Activated T-cell treated with anti-CD3 and anti-CD28 coated beads, Interleukin-2, amount 50 U/mL, for 24 hours (primary cell): ENCODE data around the gene FOXA3.

Source experiments
- DNase-seq: peaks from one replicate; pipeline ENCODE4 v3.0.0-alpha.2; 2020
- H3K27ac Mint-ChIP-seq: 2 replicates; pipeline ENCODE4 v1.8.0; 2020; ENCODE audit warnings: mild to moderate bottlenecking, mixed read lengths
- H3K27me3 Mint-ChIP-seq: 2 replicates; pipeline ENCODE4 v1.8.0; 2020; ENCODE audit warnings: mixed read lengths
- H3K36me3 Mint-ChIP-seq: 2 replicates; pipeline ENCODE4 v1.8.0; 2020; ENCODE audit warnings: low read depth, mixed read lengths
- H3K4me1 Mint-ChIP-seq: 2 replicates; pipeline ENCODE4 v1.8.0; 2020; ENCODE audit warnings: low read depth, mixed read lengths
- H3K4me3 Mint-ChIP-seq: 2 replicates; pipeline ENCODE4 v1.8.0; 2020; ENCODE audit warnings: mild to moderate bottlenecking, moderate library complexity, mixed read lengths
- H3K9me3 Mint-ChIP-seq: 2 replicates; pipeline ENCODE4 v1.8.0; 2020; ENCODE audit warnings: mixed read lengths

Gene FOXA3

DNA sequence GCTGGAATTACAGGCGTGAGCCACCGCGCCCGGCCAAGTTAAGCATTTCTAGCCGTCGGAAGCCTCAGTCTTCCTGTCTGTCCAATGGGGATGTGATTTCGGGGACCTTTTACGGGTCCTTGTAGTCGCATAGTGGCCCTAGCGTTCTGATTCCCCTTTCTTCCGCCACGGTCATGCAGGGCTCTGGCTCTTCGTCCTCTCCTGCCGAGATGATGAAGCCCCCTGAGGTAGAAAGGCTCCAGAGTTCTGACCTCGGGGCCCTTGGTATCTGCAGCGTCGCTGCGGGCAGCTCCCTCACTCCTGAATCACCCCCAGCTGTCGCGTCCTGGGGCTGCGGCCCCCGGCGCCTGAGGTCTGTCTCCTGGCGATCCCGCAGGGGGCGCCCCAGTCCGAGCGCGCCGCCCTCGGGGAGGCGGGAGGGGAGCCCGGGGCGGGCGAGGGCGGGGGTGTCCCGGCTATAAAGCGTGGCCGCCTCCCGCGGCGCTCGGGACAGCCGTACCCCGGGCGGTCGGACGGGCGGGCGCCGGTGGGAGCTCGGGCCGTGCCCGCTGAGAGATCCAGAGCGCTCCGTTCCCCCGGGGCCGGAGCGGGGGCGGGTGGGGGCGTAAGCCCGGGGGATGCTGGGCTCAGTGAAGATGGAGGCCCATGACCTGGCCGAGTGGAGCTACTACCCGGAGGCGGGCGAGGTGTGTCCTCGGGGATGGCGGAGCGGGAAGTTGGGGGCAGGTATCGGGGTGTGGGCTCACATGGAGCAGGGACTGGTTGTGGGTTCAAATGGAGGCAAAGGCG, at the start of gene FOXA3:
Gene FOXA3, plus strand, starts transcription at position 487 of the 789 bp plus-strand sequence. Its CDS starts 131 bp downstream, at position 618.
- H3K4me3 Mint-ChIP-seq, result peak within 1 kb of the TSS; percentile 97
- peak within 1 kb of the TSS; percentile 98 for H3K27ac Mint-ChIP-seq
- DNase-seq, result peak; percentile 76
- H3K36me3 Mint-ChIP-seq, result peaks cover 32% of the 10 kb centered on the region
- H3K27me3 Mint-ChIP-seq, result peaks cover 26% of the 10 kb centered on the region
- H3K4me1 Mint-ChIP-seq, result peaks cover 26% of the 10 kb centered on the region
- H3K9me3 Mint-ChIP-seq, result no peaks in the 10 kb centered on the region

GRCh38 chr19:45814851-45815480, 49.2 kb upstream of the FOXA3 start, which contains the start of gene RSPH6A:
Gene RSPH6A, minus strand, starts transcription at chr19:45815308. Its CDS starts 132 bp downstream, at chr19:45815176.
- no peak within 1 kb of the TSS for H3K27ac Mint-ChIP-seq
- no peak for DNase-seq
- H3K4me3 Mint-ChIP-seq, result no peak within 1 kb of the TSS
- no peaks in the 10 kb centered on the region for H3K9me3 Mint-ChIP-seq
- H3K36me3 Mint-ChIP-seq, result peaks cover 17% of the 10 kb centered on the region
- H3K4me1 Mint-ChIP-seq, result peaks cover 9% of the 10 kb centered on the region
- H3K27me3 Mint-ChIP-seq, result peaks cover 30% of the 10 kb centered on the region

DNA sequence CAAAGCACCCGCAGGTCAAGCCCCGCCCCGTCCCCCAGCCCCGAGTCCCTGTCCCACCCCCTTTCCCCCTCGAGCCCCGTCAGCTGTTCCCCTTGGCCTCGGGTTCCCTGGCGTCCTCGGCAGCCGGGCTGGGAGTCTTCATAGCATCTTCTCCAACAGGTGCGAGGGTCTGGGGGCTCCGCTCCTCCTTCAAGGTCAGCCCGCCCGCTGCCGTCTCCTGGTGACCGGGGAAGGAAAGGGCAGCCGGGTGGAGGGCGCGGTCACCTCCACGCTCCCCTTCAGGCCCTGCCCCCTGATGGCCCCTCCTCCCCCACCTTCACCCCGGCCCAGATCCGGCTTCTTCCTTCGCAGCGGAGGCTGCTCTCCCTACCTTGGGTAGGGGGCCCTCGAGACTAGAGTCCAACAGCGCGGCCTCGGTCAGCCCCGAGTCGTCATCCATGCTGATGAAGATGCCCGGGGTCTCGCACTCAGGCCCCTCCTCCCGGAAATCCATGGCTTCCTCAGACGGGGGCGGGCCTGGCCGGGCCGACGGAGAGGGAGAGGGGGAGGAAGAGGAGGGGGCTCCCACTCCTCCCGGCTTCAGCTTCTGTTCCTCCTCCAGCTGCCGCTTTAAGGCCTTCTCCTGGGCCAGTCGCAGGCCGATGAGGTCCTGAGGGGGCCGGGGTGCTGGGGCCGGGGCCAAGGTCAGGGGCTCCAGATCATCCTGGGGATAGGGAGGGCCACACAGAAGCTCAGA, 48.5 kb upstream of the FOXA3 start:
- H3K27ac Mint-ChIP-seq, result no peak overlapping the region
- no peaks in the 10 kb centered on the region for H3K9me3 Mint-ChIP-seq
- no peak for DNase-seq
- peaks cover 24% of the 10 kb centered on the region for H3K36me3 Mint-ChIP-seq
- H3K4me3 Mint-ChIP-seq, result no peak overlapping the region
- H3K4me1 Mint-ChIP-seq, result peaks cover 5% of the 10 kb centered on the region
- peaks cover 30% of the 10 kb centered on the region for H3K27me3 Mint-ChIP-seq

GRCh38 chr19:45816236-45817009, 47.7 kb upstream of the FOXA3 start:
- Mint-ChIP-seq H3K27ac (no peak overlapping the region), H3K36me3 (peaks cover 31% of the 10 kb centered on the region), H3K4me1 (peaks cover 5% of the 10 kb centered on the region), H3K27me3 (peaks cover 27% of the 10 kb centered on the region), H3K4me3 (no peak overlapping the region), H3K9me3 (no peaks in the 10 kb centered on the region)
- DNase-seq, result no peak

GRCh38 chr19:45817010-45817724, 47.0 kb upstream of the FOXA3 start:
- Mint-ChIP-seq H3K9me3 (no peaks in the 10 kb centered on the region), H3K27me3 (peaks cover 26% of the 10 kb centered on the region), H3K36me3 (peaks cover 38% of the 10 kb centered on the region), H3K4me1 (peaks cover 5% of the 10 kb centered on the region), H3K4me3 (no peak overlapping the region), H3K27ac (peak overlapping the region; percentile 29)
- DNase-seq, result peak; percentile 97

GRCh38 chr19:45817725-45818301, 46.3 kb upstream of the FOXA3 start:
- Mint-ChIP-seq H3K4me1 (peaks cover 5% of the 10 kb centered on the region), H3K27ac (no peak overlapping the region), H3K36me3 (peaks cover 45% of the 10 kb centered on the region), H3K4me3 (no peak overlapping the region), H3K9me3 (no peaks in the 10 kb centered on the region), H3K27me3 (peaks cover 19% of the 10 kb centered on the region)
- no peak for DNase-seq

- Mint-ChIP-seq H3K4me1 (peaks cover 5% of the 10 kb centered on the region), H3K9me3 (no peaks in the 10 kb centered on the region), H3K27ac (no peak overlapping the region), H3K4me3 (no peak overlapping the region), H3K27me3 (peaks cover 4% of the 10 kb centered on the region), H3K36me3 (peaks cover 64% of the 10 kb centered on the region)
- no peak for DNase-seq
Measured at GRCh38 chr19:45819769-45820168, 44.4 kb upstream of the FOXA3 start.

GRCh38 chr19:45820413-45821102, 43.6 kb upstream of the FOXA3 start:
- no peak for DNase-seq
- Mint-ChIP-seq H3K4me1 (peaks cover 3% of the 10 kb centered on the region), H3K27me3 (peaks cover 2% of the 10 kb centered on the region), H3K36me3 (peaks cover 72% of the 10 kb centered on the region), H3K27ac (no peak overlapping the region), H3K4me3 (no peak overlapping the region), H3K9me3 (no peaks in the 10 kb centered on the region)

DNA sequence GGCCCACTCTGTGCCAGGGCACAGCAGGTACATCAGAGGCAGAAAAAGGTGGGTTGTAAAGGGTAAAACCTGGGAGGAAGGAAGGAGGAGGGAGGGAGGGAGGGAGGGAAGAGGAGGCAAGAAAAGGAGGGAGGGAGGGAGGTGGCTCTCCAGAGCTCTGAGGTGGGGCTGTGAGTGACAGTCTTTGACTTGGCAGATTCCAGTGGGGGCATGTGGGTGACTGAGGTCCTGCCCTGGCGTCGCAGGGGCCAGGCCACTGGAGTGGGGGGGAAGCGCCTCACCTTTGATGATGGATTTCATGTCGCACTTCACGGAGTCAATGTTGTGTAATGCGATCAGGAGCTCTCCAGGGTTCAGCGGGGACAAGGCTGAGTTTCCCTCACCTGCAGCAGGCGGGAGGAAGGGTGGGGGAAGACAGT, 43.0 kb upstream of the FOXA3 start:
- peaks cover 2% of the 10 kb centered on the region for H3K4me1 Mint-ChIP-seq
- H3K9me3 Mint-ChIP-seq, result no peaks in the 10 kb centered on the region
- peaks cover 76% of the 10 kb centered on the region for H3K36me3 Mint-ChIP-seq
- H3K27me3 Mint-ChIP-seq, result no peaks in the 10 kb centered on the region
- DNase-seq, result no peak
- peak overlapping the region; percentile 11 for H3K27ac Mint-ChIP-seq
- H3K4me3 Mint-ChIP-seq, result no peak overlapping the region

DNA sequence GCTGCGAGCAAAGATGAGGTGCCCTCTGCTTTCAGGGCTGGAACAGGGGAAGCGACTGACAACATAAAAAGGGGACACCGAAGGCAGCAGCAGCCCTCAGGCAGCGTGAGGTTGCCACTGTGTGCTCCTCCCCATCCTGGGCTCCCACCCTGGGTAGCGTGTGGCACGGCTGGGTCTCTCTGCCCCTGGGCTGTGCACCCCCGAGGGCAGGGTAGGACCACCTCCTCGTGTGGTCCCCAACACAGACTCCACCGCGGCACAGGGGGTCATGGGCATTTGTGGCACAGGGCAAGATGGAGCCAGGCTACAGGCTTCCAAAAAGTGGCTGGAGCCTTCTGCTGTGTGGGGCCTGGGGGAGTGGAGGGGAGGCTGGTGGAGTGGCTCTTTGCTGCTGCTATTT, 42.6 kb upstream of the FOXA3 start:
- Mint-ChIP-seq H3K9me3 (no peaks in the 10 kb centered on the region), H3K36me3 (peaks cover 78% of the 10 kb centered on the region), H3K4me3 (no peak overlapping the region), H3K27ac (peak overlapping the region; percentile 11), H3K4me1 (peaks cover 2% of the 10 kb centered on the region), H3K27me3 (no peaks in the 10 kb centered on the region)
- no peak for DNase-seq

DNA sequence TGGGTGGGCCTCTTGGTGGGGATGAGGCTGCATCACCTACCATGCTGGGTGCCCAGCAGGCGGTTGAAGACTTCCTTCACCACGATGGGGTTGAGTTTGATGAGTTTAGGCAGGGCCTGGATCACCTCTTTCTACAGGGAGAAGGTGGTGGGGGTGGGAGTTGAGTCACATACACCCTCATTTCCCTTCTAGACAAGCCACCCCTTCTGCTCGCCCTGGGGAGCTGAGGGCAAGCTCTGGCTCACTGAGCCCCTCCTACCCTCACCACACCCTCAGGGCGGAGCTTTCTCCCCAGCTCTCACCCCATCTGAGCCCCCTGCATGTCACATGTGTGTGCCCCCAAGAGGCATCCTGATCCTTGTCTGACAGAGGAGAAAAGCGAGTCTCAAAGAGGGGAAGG, 41.4 kb upstream of the FOXA3 start:
- Mint-ChIP-seq H3K4me1 (no peaks in the 10 kb centered on the region), H3K36me3 (peaks cover 87% of the 10 kb centered on the region), H3K4me3 (no peak overlapping the region), H3K27me3 (no peaks in the 10 kb centered on the region), H3K27ac (no peak overlapping the region), H3K9me3 (no peaks in the 10 kb centered on the region)
- DNase-seq, result no peak

DNA sequence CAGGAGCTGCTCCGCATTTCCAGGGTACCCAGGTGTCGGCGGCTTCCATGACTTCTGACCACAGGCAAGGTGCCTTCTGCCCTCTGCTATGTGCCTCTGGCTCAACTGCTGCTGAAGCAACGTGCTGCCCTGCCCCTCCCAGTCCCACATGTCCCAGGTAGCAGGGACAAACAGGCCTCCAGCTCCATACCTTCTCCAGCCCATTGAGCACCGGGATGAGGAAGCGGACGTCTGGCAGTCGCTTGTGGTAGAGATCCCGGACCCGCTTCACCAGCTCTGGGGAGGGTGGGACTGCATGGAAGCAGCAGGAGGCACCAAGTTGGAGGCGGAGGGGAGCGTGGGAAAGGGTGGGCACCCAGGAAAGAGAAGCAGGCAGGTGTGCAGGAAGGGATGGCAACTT, 40.9 kb upstream of the FOXA3 start:
- Mint-ChIP-seq H3K27ac (no peak overlapping the region), H3K36me3 (peaks cover 92% of the 10 kb centered on the region), H3K27me3 (no peaks in the 10 kb centered on the region), H3K4me3 (no peak overlapping the region), H3K4me1 (no peaks in the 10 kb centered on the region), H3K9me3 (no peaks in the 10 kb centered on the region)
- DNase-seq, result no peak

DNA sequence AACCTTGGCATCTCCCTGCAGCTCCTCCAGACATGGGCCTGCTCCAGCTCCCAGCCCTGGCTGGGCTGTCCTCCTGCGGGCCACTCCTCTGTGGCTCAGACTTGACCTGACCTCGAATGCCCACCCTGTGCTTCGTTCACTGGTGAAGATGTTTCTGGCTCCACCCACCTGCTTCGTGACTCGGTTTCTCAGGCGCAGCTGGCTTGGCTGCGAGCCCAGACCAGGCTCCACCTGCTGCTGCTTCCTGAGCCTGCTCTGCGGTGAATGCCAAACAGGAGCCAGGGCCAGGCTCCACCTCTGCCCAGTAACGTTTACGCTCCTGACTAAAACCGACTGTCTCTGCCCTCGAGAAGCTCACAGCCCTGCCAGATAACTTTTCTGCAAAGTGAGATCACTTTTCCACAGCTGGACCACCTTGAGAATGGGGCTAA, 40.1 kb upstream of the FOXA3 start:
- no peak for DNase-seq
- H3K27me3 Mint-ChIP-seq, result no peaks in the 10 kb centered on the region
- H3K4me1 Mint-ChIP-seq, result no peaks in the 10 kb centered on the region
- H3K9me3 Mint-ChIP-seq, result no peaks in the 10 kb centered on the region
- H3K27ac Mint-ChIP-seq, result peak overlapping the region; percentile 13
- no peak overlapping the region for H3K4me3 Mint-ChIP-seq
- H3K36me3 Mint-ChIP-seq, result peaks cover 98% of the 10 kb centered on the region
